ENCODE results near the gene ATP5ME.

The ATP5ME gene

GRCh38 chr4:632196-632790, 41.8 kb downstream of the ATP5ME start:
- no peak for DNase-seq

GRCh38 chr4:630656-631055, 43.4 kb downstream of the ATP5ME start:
- no peak for DNase-seq

- no peak for DNase-seq
Observed at GRCh38 chr4:629915-630641, 44.0 kb downstream of the ATP5ME start.

GRCh38 chr4:629636-629914, 44.5 kb downstream of the ATP5ME start:
- no peak for DNase-seq

- DNase-seq = no peak
Observed at GRCh38 chr4:628821-629635, 45.0 kb downstream of the ATP5ME start.

GRCh38 chr4:628311-628741, 45.8 kb downstream of the ATP5ME start:
- no peak for DNase-seq

GRCh38 chr4:627347-628125, 46.5 kb downstream of the ATP5ME start:
- DNase-seq = no peak

GRCh38 chr4:626201-627091, 47.6 kb downstream of the ATP5ME start:
- no peak for DNase-seq

- DNase-seq = no peak
Observed at GRCh38 chr4:625631-626161, 48.4 kb downstream of the ATP5ME start.

- DNase-seq = no peak
Observed at GRCh38 chr4:624705-625590, 49.1 kb downstream of the ATP5ME start, which contains the start of gene PDE6B. TSS of gene PDE6B (plus strand) at chr4:625573. CDS start at chr4:625627, 54 bp downstream.

- no peak for DNase-seq
Observed at GRCh38 chr4:623914-624566, 50.0 kb downstream of the ATP5ME start.

- DNase-seq = no peak
Observed at GRCh38 chr4:622996-623913, 50.8 kb downstream of the ATP5ME start.
